GM12878 (cell line): ENCODE results near the gene EYS. TPM values are rescaled to one million over a fixed set of nuclear protein-coding genes. Genes with fewer than 3 reads are reported as not detected.

Source experiments
- ATAC-seq: fragments of 200-7000 bp; cut with Tn5 transposase; 3 replicates; pipeline ENCODE4 v1.9.1; 2020; ENCODE audit warnings: mild to moderate bottlenecking, moderate library complexity
- BruUV-seq: library from RNA; stranded (reverse); fragments of 400-500 nt; replicated peaks from 2 replicates; lab custom pipeline; 2021; lab: Mats Ljungman, UMichigan
- CTCF ChIA-PET: fragments of 300-600 bp; sonication (Branson Sonifier 250); formaldehyde crosslinking; extraction: SDS; loops from one replicate; lab custom pipeline; 2021; ENCODE audit warnings: inconsistent platforms; lab: Yijun Ruan, JAX
- POLR2A ChIA-PET: fragments of 350-600 bp; formaldehyde crosslinking; extraction: SDS; loops from one replicate; lab custom pipeline; 2021; ENCODE audit warnings: inconsistent platforms; lab: Charles Lee
- RAD21 ChIA-PET: fragments of 300-600 bp; sonication (Branson Sonifier 250); formaldehyde crosslinking; loops from one replicate; lab custom pipeline; 2023; ENCODE audit warnings: antibody characterized with exemption; ENCODE audit not compliant: unreplicated experiment; lab: Charles Lee
- SMC1A ChIA-PET: fragments of 300-600 bp; sonication (Branson Sonifier 250); formaldehyde crosslinking; loops from one replicate; lab custom pipeline; 2023; ENCODE audit not compliant: unreplicated experiment, uncharacterized antibody; lab: Charles Lee
- DNase-seq: peaks from one replicate; pipeline ENCODE4 v3.0.0-alpha.2; 2011; ENCODE audit warnings: low read depth, low spot score
- FAIRE-seq: peaks from 3 replicates; lab custom pipeline; 2011; peaks lifted over from hg19 to GRCh38; lab: Jason Lieb, UNC
- H2AFZ ChIP-seq: 2 replicates; pipeline ENCODE4 v1.6.0; 2011; ENCODE audit warnings: low read depth, low read length, control low read depth; ENCODE audit not compliant: control insufficient read depth
- H3K27ac ChIP-seq: 2 replicates; pipeline ENCODE4 v1.5.1; 2011; ENCODE audit warnings: control low read depth; ENCODE audit not compliant: control insufficient read depth, insufficient read depth
- H3K27me3 ChIP-seq, 2 experiments: replicated peaks in 1 of 2; 2 replicates each; pipeline versions ENCODE4 v1.6.0 to v1.6.1; 2011; ENCODE audit warnings: low read length in 1 of 2; ENCODE audit not compliant: control insufficient read depth in 2 of 2, insufficient read depth in 2 of 2
- H3K36me3 ChIP-seq, 2 experiments: 2 replicates each; pipeline ENCODE4 v1.5.1; 2011; ENCODE audit warnings: low read length in 1 of 2; ENCODE audit not compliant: control insufficient read depth in 2 of 2, insufficient read depth in 2 of 2
- H3K4me1 ChIP-seq: 2 replicates; pipeline ENCODE4 v1.6.1; 2011; ENCODE audit warnings: mild to moderate bottlenecking, low read length, moderate library complexity, mixed read lengths; ENCODE audit not compliant: control insufficient read depth, insufficient read depth
- H3K4me2 ChIP-seq: 2 replicates; pipeline ENCODE4 v1.6.0; 2011; ENCODE audit warnings: control low read depth; ENCODE audit not compliant: control insufficient read depth, insufficient read depth
- H3K4me3 ChIP-seq: fragments of 200-600 bp; sonication (generic); 2 replicates; pipeline ENCODE4 v1.5.1; 2016
- H3K79me2 ChIP-seq: 2 replicates; pipeline ENCODE4 v1.6.0; 2011; ENCODE audit warnings: low read length; ENCODE audit not compliant: control insufficient read depth, insufficient read depth
- H3K9ac ChIP-seq: 2 replicates; pipeline ENCODE4 v1.8.0; 2011; ENCODE audit warnings: low read length, control low read depth, mixed read lengths; ENCODE audit not compliant: control insufficient read depth, insufficient read depth
- H3K9me3 ChIP-seq: replicated peaks from 3 replicates; pipeline ENCODE4 v1.5.1; 2011; ENCODE audit warnings: mild to moderate bottlenecking, low read length; ENCODE audit not compliant: control insufficient read depth, insufficient read depth
- H4K20me1 ChIP-seq: 2 replicates; pipeline ENCODE4 v1.6.0; 2011; ENCODE audit not compliant: control insufficient read depth, insufficient read depth
- ASH2L ChIP-seq: fragments of 300-600, 200-600 bp; sonication (generic); IDR thresholded peaks from 2 replicates; pipeline ENCODE4 v1.6.1; 2017; ENCODE audit warnings: low read depth, mild to moderate bottlenecking, borderline replicate concordance
- FOXM1 ChIP-seq: IDR thresholded peaks from 2 replicates; pipeline ENCODE4 v1.6.1; 2012; ENCODE audit warnings: low read depth, mild to moderate bottlenecking, inconsistent platforms, low read length, moderate library complexity
- SMAD1 ChIP-seq: fragments of 450-650 bp; IDR thresholded peaks from 2 replicates; pipeline ENCODE4 v1.6.1; 2018; ENCODE audit warnings: mild to moderate bottlenecking, low read depth; ENCODE audit not compliant: partially characterized antibody
- SMAD5 ChIP-seq: IDR thresholded peaks from 2 replicates; pipeline ENCODE4 v1.6.1; 2016; ENCODE audit warnings: antibody characterized with exemption, low read depth
- SP1 ChIP-seq: IDR thresholded peaks from one replicate; pipeline ENCODE4 v1.6.1; 2011; ENCODE audit warnings: low read depth, low read length
- TARDBP ChIP-seq: IDR thresholded peaks from 2 replicates; pipeline ENCODE4 v1.6.1; 2016; ENCODE audit warnings: borderline replicate concordance
- ZBTB4 ChIP-seq: fragments of 450-650 bp; formaldehyde crosslinking; IDR thresholded peaks from 2 replicates; pipeline ENCODE4 v1.4.0; 2022; ENCODE audit warnings: mild to moderate bottlenecking, moderate library complexity
- ZZZ3 ChIP-seq: IDR thresholded peaks from 2 replicates; pipeline ENCODE4 v1.6.1; 2011; ENCODE audit warnings: low read depth; ENCODE audit not compliant: control insufficient read depth, insufficient read length
- WGBS: methylation state at CpG from one replicate; pipeline ENCODE4 v1.1.6; 2016; ENCODE audit warnings: low lambda C conversion rate; ENCODE audit not compliant: insufficient replicate concordance, insufficient coverage; ENCODE audit errors: missing lambda C conversion rate; 5-methylcytosine and 5-hydroxymethylcytosine counted together
- in situ Hi-C: fragments of 300-500 bp; cut with MboI; formaldehyde crosslinking; loops from 9 replicates; pipeline ENCODE4 v1.14.3; 2018; ENCODE audit warnings: mixed read lengths
- intact Hi-C: fragments of 100-400 bp; cut with micrococcal nuclease; formaldehyde crosslinking; loops from one replicate; pipeline ENCODE4 v1.14.2; 2022; ENCODE audit not compliant: unreplicated experiment
- polyA plus RNA-seq, 11 experiments: library from polyadenylated mRNA; depleted of rRNA in 4 of 11; unstranded in 6 of 11; stranded (reverse) in 5 of 11; fragments of >200 nt; fragmentation: Nextera tagmentation in 4 of 11; fragmentation: Illumina TruSeq in 1 of 11; extraction: Ambion mirVana in 4 of 11; extraction: Trizol in 1 of 11; gene quantifications; 1 replicate in 1 of 11; 2 replicates in 10 of 11; pipeline versions ENCODE4 v1.2.1 to v1.2.3, GENCODE V29; 2011 to 2016; ENCODE audit warnings: inconsistent platforms in 2 of 11, missing spikeins in 2 of 11, low read depth in 1 of 11
- total RNA-seq, 4 experiments: library from RNA; depleted of rRNA in 3 of 4; stranded (reverse); fragments of >200 nt in 3 of 4; fragmentation: Illumina TruSeq in 1 of 4; extraction: Trizol in 1 of 4; gene quantifications; 2 replicates each; pipeline versions ENCODE4 v1.2.1 to v1.2.3, GENCODE V29; 2013 to 2021

EYS gene
- total and polyA plus RNA-seq, 10 of the 15 experiments (the other 5 are each of a cell fraction or from before 2014, with no cell fraction given) = under 0.01 to 0.14 (median 0.02) TPM; not detected in 1

GRCh38 chr6:65148839-65149238, 558.2 kb downstream of the EYS start:
- H3K27me3 ChIP-seq = no peaks in the 10 kb centered on the region
- 0% methylated on average over 2 of the region's 2 CpGs for WGBS
- H3K79me2 ChIP-seq = no peaks in the 10 kb centered on the region
- no peaks in the 10 kb centered on the region for H4K20me1 ChIP-seq
- H3K9ac ChIP-seq = no peak overlapping the region
- no peak overlapping the region for H3K27ac ChIP-seq
- H3K4me1 ChIP-seq = no peaks in the 10 kb centered on the region
- H3K4me2 ChIP-seq = no peak overlapping the region
- BruUV-seq = no TSS peak
- ChIA-PET RAD21 (no interaction called here), CTCF (no interaction called here), POLR2A (no interaction called here), SMC1A (no interaction called here)
- no peak for FAIRE-seq
- no peak for ATAC-seq
- H3K36me3 ChIP-seq = no peaks in the 10 kb centered on the region
- no peaks in the 10 kb centered on the region for H3K9me3 ChIP-seq
- no peak for TF ChIP-seq ZBTB4 (CRISPR knock-in tag)
- no peak for TF ChIP-seq SP1
- no peak for TF ChIP-seq FOXM1
- no peak for TF ChIP-seq TARDBP
- no peak for TF ChIP-seq ASH2L
- no peak for TF ChIP-seq SMAD1
- TF ChIP-seq SMAD5 = no peak
- TF ChIP-seq ZZZ3 = no peak
- H2AFZ ChIP-seq = no peak overlapping the region
- intact Hi-C loops = no loop called here
- in situ Hi-C loops = no loop called here
- no peak overlapping the region for H3K4me3 ChIP-seq
- DNase-seq = no peak
